Measurements from ENCODE around the gene BLOC1S6.

- TF ChIP-seq POLR2A (IDR thresholded peaks at IDR 0.05; ENCODE audit: low read length) (no peak), GATA1 (IDR thresholded peaks at IDR 0.05; ENCODE audit: low read depth, low read length) (no peak)
Observed at GRCh38 chr15:45606841-45607240, 19.7 kb downstream of the BLOC1S6 start.
